ENCODE measurements around the gene SP3.
"Not testable (repeated sequence)": the region's sequence is repeated elsewhere in the genome, so short reads cannot be mapped to it uniquely, and the experiment has no call there.

Gene SP3

GRCh38 chr2:173922068-173922467 is 43.1 kb downstream of the SP3 start:
- DNase-seq: no peak
- in situ Hi-C loops (cut with HindIII; ENCODE audit: low pct_ligation_motif_present, low pct_unique_long_range_greater_than_20kb, low sequenced_read_pairs): no loop called here

- no peak for DNase-seq
- in situ Hi-C loops (cut with HindIII; ENCODE audit: low pct_ligation_motif_present, low pct_unique_long_range_greater_than_20kb, low sequenced_read_pairs): no loop called here
Measured at GRCh38 chr2:173914055-173914927, 50.9 kb downstream of the SP3 start.

GRCh38 chr2:173909846-173910245 is 55.3 kb downstream of the SP3 start:
- in situ Hi-C loops (cut with HindIII; ENCODE audit: low pct_ligation_motif_present, low pct_unique_long_range_greater_than_20kb, low sequenced_read_pairs): no loop called here
- DNase-seq: no peak

GRCh38 chr2:173906626-173907025 is 58.5 kb downstream of the SP3 start:
- DNase-seq: no peak
- in situ Hi-C loops (cut with HindIII; ENCODE audit: low pct_ligation_motif_present, low pct_unique_long_range_greater_than_20kb, low sequenced_read_pairs): no loop called here

GRCh38 chr2:173903601-173904394 is 61.4 kb downstream of the SP3 start:
- in situ Hi-C loops (cut with HindIII; ENCODE audit: low pct_ligation_motif_present, low pct_unique_long_range_greater_than_20kb, low sequenced_read_pairs): no loop called here
- no peak for DNase-seq

GRCh38 chr2:173898996-173899395 is 66.2 kb downstream of the SP3 start:
- in situ Hi-C loops (cut with HindIII; ENCODE audit: low pct_ligation_motif_present, low pct_unique_long_range_greater_than_20kb, low sequenced_read_pairs): no loop called here
- no peak for DNase-seq

- no peak for DNase-seq
- in situ Hi-C loops (cut with HindIII; ENCODE audit: low pct_ligation_motif_present, low pct_unique_long_range_greater_than_20kb, low sequenced_read_pairs): no loop called here
Measured at GRCh38 chr2:173898178-173898668, 67.0 kb downstream of the SP3 start.

- in situ Hi-C loops (cut with HindIII; ENCODE audit: low pct_ligation_motif_present, low pct_unique_long_range_greater_than_20kb, low sequenced_read_pairs): no loop called here
- DNase-seq: no peak
Measured at GRCh38 chr2:173896755-173897154, 68.4 kb downstream of the SP3 start.

GRCh38 chr2:173892341-173892740 is 72.8 kb downstream of the SP3 start:
- DNase-seq: no peak
- in situ Hi-C loops (cut with HindIII; ENCODE audit: low pct_ligation_motif_present, low pct_unique_long_range_greater_than_20kb, low sequenced_read_pairs): no loop called here

GRCh38 chr2:173891315-173892037 is 73.7 kb downstream of the SP3 start:
- no peak for DNase-seq
- in situ Hi-C loops (cut with HindIII; ENCODE audit: low pct_ligation_motif_present, low pct_unique_long_range_greater_than_20kb, low sequenced_read_pairs): no loop called here

GRCh38 chr2:173889464-173889863 is 75.7 kb downstream of the SP3 start:
- in situ Hi-C loops (cut with HindIII; ENCODE audit: low pct_ligation_motif_present, low pct_unique_long_range_greater_than_20kb, low sequenced_read_pairs); DNase-seq: not testable (repeated sequence)

- in situ Hi-C loops (cut with HindIII; ENCODE audit: low pct_ligation_motif_present, low pct_unique_long_range_greater_than_20kb, low sequenced_read_pairs): no loop called here
- DNase-seq: no peak
Measured at GRCh38 chr2:173886613-173887012, 78.6 kb downstream of the SP3 start.

- peak; percentile 57 for DNase-seq
- in situ Hi-C loops (cut with HindIII; ENCODE audit: low pct_ligation_motif_present, low pct_unique_long_range_greater_than_20kb, low sequenced_read_pairs): no loop called here
Measured at GRCh38 chr2:173884025-173884802, 81.0 kb downstream of the SP3 start.

GRCh38 chr2:173881886-173882285 is 83.3 kb downstream of the SP3 start:
- in situ Hi-C loops (cut with HindIII; ENCODE audit: low pct_ligation_motif_present, low pct_unique_long_range_greater_than_20kb, low sequenced_read_pairs): no loop called here
- DNase-seq: no peak

GRCh38 chr2:173881461-173881860 is 83.7 kb downstream of the SP3 start:
- no peak for DNase-seq
- in situ Hi-C loops (cut with HindIII; ENCODE audit: low pct_ligation_motif_present, low pct_unique_long_range_greater_than_20kb, low sequenced_read_pairs): no loop called here

- DNase-seq: no peak
- in situ Hi-C loops (cut with HindIII; ENCODE audit: low pct_ligation_motif_present, low pct_unique_long_range_greater_than_20kb, low sequenced_read_pairs): no loop called here
Measured at GRCh38 chr2:173880561-173880960, 84.6 kb downstream of the SP3 start.

GRCh38 chr2:173876833-173877413 is 88.2 kb downstream of the SP3 start:
- no peak for DNase-seq
- in situ Hi-C loops (cut with HindIII; ENCODE audit: low pct_ligation_motif_present, low pct_unique_long_range_greater_than_20kb, low sequenced_read_pairs): no loop called here

- in situ Hi-C loops (cut with HindIII; ENCODE audit: low pct_ligation_motif_present, low pct_unique_long_range_greater_than_20kb, low sequenced_read_pairs): no loop called here
- DNase-seq: peak; percentile 83
Measured at GRCh38 chr2:173874894-173875237, 90.3 kb downstream of the SP3 start.
